CD14-positive monocyte (primary cell): ENCODE results near the gene OXGR1. TPM values are rescaled to one million over a fixed set of nuclear protein-coding genes. Genes with fewer than 3 reads are reported as not detected.

Experiments
- DNase-seq, 3 donors: peaks; one replicate each; pipeline ENCODE4 v3.0.0-alpha.2; 2011 to 2022
- H2AFZ ChIP-seq: 2 replicates; pipeline ENCODE4 v1.6.0; 2012; ENCODE audit warnings: mild to moderate bottlenecking, low read depth, low read length, inconsistent platforms; ENCODE audit not compliant: insufficient read depth, poor library complexity, severe bottlenecking
- H3K27ac ChIP-seq, 2 donors: 1 replicate in 1 of 2; 2 replicates in 1 of 2; pipeline ENCODE4 v1.5.1; 2012 to 2013; ENCODE audit warnings: low read length in 2 of 2, control low read depth in 1 of 2, inconsistent platforms in 1 of 2, low read depth in 1 of 2, mild to moderate bottlenecking in 1 of 2
- H3K27me3 ChIP-seq, 2 donors: one replicate each; pipeline versions ENCODE4 v1.6.0 to v1.6.1; 2011 to 2013; ENCODE audit warnings: low read length in 2 of 2; ENCODE audit not compliant: control insufficient read depth in 2 of 2, insufficient read depth in 2 of 2
- H3K36me3 ChIP-seq, 2 donors: replicated peaks in 1 of 2; 1 replicate in 1 of 2; 2 replicates in 1 of 2; pipeline versions ENCODE4 v1.5.1 to v1.6.1; 2012 to 2013; ENCODE audit warnings: low read length in 2 of 2, control low read depth in 1 of 2, inconsistent platforms in 1 of 2, mild to moderate bottlenecking in 1 of 2; ENCODE audit not compliant: insufficient read depth in 2 of 2, control insufficient read depth in 1 of 2
- H3K4me1 ChIP-seq, 2 donors: 1 replicate in 1 of 2; 2 replicates in 1 of 2; pipeline versions ENCODE4 v1.5.1 to v1.6.1; 2012 to 2013; ENCODE audit warnings: low read length in 2 of 2, control low read depth in 1 of 2, inconsistent platforms in 1 of 2, mild to moderate bottlenecking in 1 of 2, moderate library complexity in 1 of 2; ENCODE audit not compliant: insufficient read depth in 2 of 2, control insufficient read depth in 1 of 2
- H3K4me2 ChIP-seq: replicated peaks from 2 replicates; pipeline ENCODE3; 2012; ENCODE audit warnings: low read length, moderate library complexity, mild to moderate bottlenecking; ENCODE audit not compliant: poor library complexity, severe bottlenecking; ENCODE audit errors: extremely low read depth
- H3K4me3 ChIP-seq, 3 experiments: fragments of 200-600 bp in 1 of 3; sonication (generic) in 1 of 3; replicated peaks in 1 of 3; 1 replicate in 2 of 3; 2 replicates in 1 of 3; pipeline ENCODE4 v1.5.1; 2011 to 2013; ENCODE audit warnings: low read length in 3 of 3, mild to moderate bottlenecking in 3 of 3, control low read depth in 2 of 3, low read depth in 2 of 3, inconsistent platforms in 1 of 3, moderate library complexity in 1 of 3
- H3K79me2 ChIP-seq: 2 replicates; pipeline ENCODE4 v1.6.0; 2012; ENCODE audit warnings: mild to moderate bottlenecking, control low read depth, inconsistent platforms, low read length, moderate library complexity; ENCODE audit not compliant: insufficient read depth
- H3K9ac ChIP-seq: 2 replicates; pipeline ENCODE4 v1.6.0; 2017; ENCODE audit warnings: low read length, mild to moderate bottlenecking; ENCODE audit not compliant: insufficient read depth, poor library complexity, severe bottlenecking
- H3K9me3 ChIP-seq, 2 donors: replicated peaks in 1 of 2; 1 replicate in 1 of 2; 2 replicates in 1 of 2; pipeline versions ENCODE4 v1.5.1 to v1.6.1; 2012 to 2013; ENCODE audit warnings: low read length in 2 of 2, control low read depth in 1 of 2; ENCODE audit not compliant: control insufficient read depth in 1 of 2, insufficient read depth in 1 of 2
- H4K20me1 ChIP-seq: 2 replicates; pipeline ENCODE4 v1.6.0; 2012; ENCODE audit warnings: mild to moderate bottlenecking, low read length, control low read depth, moderate library complexity; ENCODE audit not compliant: insufficient read depth
- H3K27ac Mint-ChIP-seq, 7 donors: one replicate each; pipeline ENCODE4 v1.8.0; 2020; ENCODE audit warnings: mild to moderate bottlenecking in 7 of 7, mixed read lengths in 7 of 7, moderate library complexity in 6 of 7, inconsistent platforms in 2 of 7
- H3K27me3 Mint-ChIP-seq, 3 donors: one replicate each; pipeline ENCODE4 v1.8.0; 2021 to 2022; ENCODE audit warnings: low read depth in 3 of 3, mild to moderate bottlenecking in 3 of 3, mixed read lengths in 3 of 3, moderate library complexity in 3 of 3, inconsistent platforms in 1 of 3
- H3K36me3 Mint-ChIP-seq, 2 donors: one replicate each; pipeline ENCODE4 v1.8.0; 2020; ENCODE audit warnings: mixed read lengths in 2 of 2, inconsistent platforms in 1 of 2, mild to moderate bottlenecking in 1 of 2
- H3K4me1 Mint-ChIP-seq: one replicate; pipeline ENCODE4 v1.8.0; 2020; ENCODE audit warnings: mild to moderate bottlenecking, mixed read lengths
- H3K4me3 Mint-ChIP-seq, 2 donors: one replicate each; pipeline ENCODE4 v1.8.0; 2020; ENCODE audit warnings: mild to moderate bottlenecking in 2 of 2, mixed read lengths in 2 of 2, moderate library complexity in 1 of 2
- H3K9me3 Mint-ChIP-seq, 7 donors: one replicate each; pipeline ENCODE4 v1.8.0; 2020 to 2022; ENCODE audit warnings: mixed read lengths in 7 of 7, mild to moderate bottlenecking in 6 of 7, moderate library complexity in 6 of 7, inconsistent platforms in 2 of 7
- CTCF ChIP-seq: fragments of 200-600 bp; IDR thresholded peaks from one replicate; pipeline ENCODE4 v1.8.0; 2022; ENCODE audit warnings: antibody characterized with exemption, mild to moderate bottlenecking
- WGBS: methylation state at CpG from one replicate; pipeline ENCODE4 v1.1.5; 2013; ENCODE audit warnings: missing lambda C conversion rate; ENCODE audit not compliant: insufficient coverage; 5-methylcytosine and 5-hydroxymethylcytosine counted together
- intact Hi-C, 2 donors: fragments of 100-400 bp; cut with micrococcal nuclease; formaldehyde crosslinking; loops; one replicate each; pipeline versions ENCODE4 v1.15.0 to v1.15.1; 2023
- polyA plus RNA-seq, 3 donors: library from polyadenylated mRNA; depleted of rRNA in 1 of 3; unstranded in 2 of 3; stranded (reverse) in 1 of 3; fragments of 300-500 nt in 2 of 3; fragments of >200 nt in 1 of 3; fragmentation: Illumina TruSeq in 2 of 3; gene quantifications; 1 replicate in 2 of 3; 2 replicates in 1 of 3; pipeline ENCODE4 v1.2.3, GENCODE V29; 2012 to 2021

OXGR1 gene
- polyA plus RNA-seq, 3 donors = 0.22 to 0.27 TPM; not detected in 1

GRCh38 chr13:96992633-96993032, 1.6 kb downstream of the OXGR1 start:
- Mint-ChIP-seq H3K4me3 (peak overlapping the region in 1 of 2 donors; percentile 90), H3K27me3 (peaks cover 27 to 41% (median 40%) of the 10 kb centered on the region in 3 donors), H3K27ac (peak overlapping the region in 1 of 7 donors; percentile 18), H3K9me3 (peaks cover 3 to 9% (median 7%) of the 10 kb centered on the region in 7 donors), H3K4me1 (peaks cover 35% of the 10 kb centered on the region), H3K36me3 (no peaks in the 10 kb centered on the region)
- H3K9me3 ChIP-seq = peaks cover 0 to 6% of the 10 kb centered on the region in 2 donors
- H3K9ac ChIP-seq = no peak overlapping the region
- intact Hi-C loops = no loop called here
- no peaks in the 10 kb centered on the region for H3K79me2 ChIP-seq
- no CpG with 5 or more reads among the region's 2 CpGs for WGBS
- H3K4me1 ChIP-seq = peaks cover 23 to 35% of the 10 kb centered on the region in 2 donors
- TF ChIP-seq CTCF = no peak
- H3K36me3 ChIP-seq = no peaks in the 10 kb centered on the region
- no peak overlapping the region for H3K4me2 ChIP-seq
- H3K27me3 ChIP-seq = peaks cover 9 to 24% of the 10 kb centered on the region in 2 donors
- H3K4me3 ChIP-seq = no peak overlapping the region
- H2AFZ ChIP-seq = no peak overlapping the region
- no peak overlapping the region for H3K27ac ChIP-seq
- no peaks in the 10 kb centered on the region for H4K20me1 ChIP-seq
- no peak for DNase-seq

DNA sequence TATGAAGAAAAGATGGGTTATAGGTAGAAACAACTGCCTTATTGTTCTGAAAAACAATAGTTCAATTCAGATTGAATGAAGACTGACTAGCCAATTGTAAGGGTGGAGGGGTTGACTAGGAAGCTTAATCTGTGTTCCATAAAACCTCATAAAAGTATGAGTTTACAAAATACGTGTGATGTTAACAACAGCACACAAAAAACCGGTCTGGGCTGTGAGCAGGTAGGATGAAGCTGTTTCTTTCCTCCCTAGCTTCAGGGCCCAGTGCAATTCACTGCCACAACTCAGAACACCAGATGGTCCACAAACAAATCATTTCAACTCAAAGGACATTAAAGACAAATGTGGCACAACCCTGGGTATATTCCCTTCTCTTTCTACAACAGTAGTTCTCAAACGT, 3.2 kb downstream of the OXGR1 start:
- peaks cover 27 to 46% (median 40%) of the 10 kb centered on the region in 3 donors for H3K27me3 Mint-ChIP-seq
- no peak overlapping the region for H3K27ac ChIP-seq
- H3K9ac ChIP-seq = no peak overlapping the region
- H3K4me3 Mint-ChIP-seq = no peak overlapping the region
- no peak overlapping the region for H3K4me2 ChIP-seq
- no CpG with 5 or more reads among the region's 3 CpGs for WGBS
- no peaks in the 10 kb centered on the region for H3K79me2 ChIP-seq
- H3K4me1 Mint-ChIP-seq = peaks cover 22% of the 10 kb centered on the region
- H3K36me3 ChIP-seq = no peaks in the 10 kb centered on the region
- no peaks in the 10 kb centered on the region for H4K20me1 ChIP-seq
- peaks cover 0 to 6% of the 10 kb centered on the region in 2 donors for H3K9me3 ChIP-seq
- peaks cover 3 to 9% (median 7%) of the 10 kb centered on the region in 7 donors for H3K9me3 Mint-ChIP-seq
- H2AFZ ChIP-seq = no peak overlapping the region
- DNase-seq = no peak
- H3K36me3 Mint-ChIP-seq = no peaks in the 10 kb centered on the region
- peaks cover 19 to 22% of the 10 kb centered on the region in 2 donors for H3K4me1 ChIP-seq
- intact Hi-C loops = no loop called here
- TF ChIP-seq CTCF = no peak
- no peak overlapping the region for H3K4me3 ChIP-seq
- no peak overlapping the region for H3K27ac Mint-ChIP-seq
- H3K27me3 ChIP-seq = peaks cover 12 to 24% of the 10 kb centered on the region in 2 donors
